ENCODE results near the gene DHPS.

DHPS gene

GRCh38 chr19:12672744-12673143 lies 8.9 kb downstream of the DHPS start:
- DNase-seq (ENCODE audit: low spot score), result no peak

- no peak for DNase-seq (ENCODE audit: low spot score)
These were observed 11.3 kb downstream of the DHPS start for GRCh38 chr19:12670159-12670928.

DNA sequence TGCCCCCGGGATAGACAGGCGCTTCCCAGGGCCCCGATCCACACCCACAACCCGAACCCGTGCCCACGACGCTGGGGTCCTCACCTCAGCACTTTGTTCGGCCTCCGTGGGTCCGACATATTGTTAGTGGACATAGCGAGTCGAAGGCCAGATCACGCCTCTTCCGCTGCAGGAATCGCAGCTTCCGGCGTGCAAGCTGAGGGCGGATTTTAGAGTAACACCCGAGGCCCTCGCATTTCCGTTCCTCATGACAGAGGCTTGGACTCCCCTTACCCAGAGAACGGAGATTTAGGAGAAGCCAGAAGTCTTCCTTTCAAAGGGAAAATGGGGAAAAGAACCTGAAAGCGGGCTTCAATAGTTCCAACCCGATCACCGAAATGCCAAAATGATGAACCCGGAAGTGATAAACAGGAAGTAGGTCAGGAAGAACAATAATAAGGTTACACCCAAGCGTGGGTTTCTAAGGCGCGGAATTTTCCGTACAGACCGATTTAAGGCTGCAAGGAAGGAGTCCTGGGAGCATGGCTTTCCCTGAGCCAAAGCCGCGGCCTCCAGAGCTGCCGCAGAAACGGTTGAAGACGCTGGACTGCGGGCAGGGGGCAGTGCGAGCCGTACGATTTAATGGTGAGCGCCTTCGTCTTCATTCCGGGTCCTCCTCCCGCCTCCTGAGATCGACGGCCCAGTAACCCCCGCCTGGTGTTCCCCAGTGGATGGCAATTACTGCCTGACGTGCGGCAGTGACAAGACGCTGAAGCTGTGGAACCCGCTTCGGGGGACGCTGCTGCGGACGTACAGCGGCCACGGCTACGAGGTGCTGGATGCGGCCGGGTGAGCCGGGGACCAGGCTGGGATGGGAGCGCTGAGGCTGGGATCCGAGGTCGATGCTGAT lies 12.2 kb downstream of the DHPS start:
- peak; percentile 89 for DNase-seq (ENCODE audit: low spot score)

DNA sequence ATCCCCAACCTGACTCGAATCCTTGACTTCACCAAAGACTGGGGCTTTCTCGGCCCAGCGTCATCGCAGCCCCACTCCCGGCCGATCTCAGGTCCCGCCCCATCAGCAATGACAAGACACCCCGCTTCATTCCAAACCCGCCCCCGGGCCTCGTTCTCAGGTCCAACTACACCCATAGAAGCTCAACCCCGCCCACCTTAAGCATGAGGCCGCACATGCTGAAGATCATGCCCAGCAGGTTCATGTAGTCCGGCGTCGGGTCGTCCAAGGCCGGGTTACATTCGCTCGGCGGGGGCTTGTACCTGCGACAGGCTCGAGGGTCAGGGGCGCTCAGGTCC lies 12.8 kb downstream of the DHPS start:
- DNase-seq (ENCODE audit: low spot score), result no peak

GRCh38 chr19:12668346-12668745 lies 13.3 kb downstream of the DHPS start:
- no peak for DNase-seq (ENCODE audit: low spot score)

DNA sequence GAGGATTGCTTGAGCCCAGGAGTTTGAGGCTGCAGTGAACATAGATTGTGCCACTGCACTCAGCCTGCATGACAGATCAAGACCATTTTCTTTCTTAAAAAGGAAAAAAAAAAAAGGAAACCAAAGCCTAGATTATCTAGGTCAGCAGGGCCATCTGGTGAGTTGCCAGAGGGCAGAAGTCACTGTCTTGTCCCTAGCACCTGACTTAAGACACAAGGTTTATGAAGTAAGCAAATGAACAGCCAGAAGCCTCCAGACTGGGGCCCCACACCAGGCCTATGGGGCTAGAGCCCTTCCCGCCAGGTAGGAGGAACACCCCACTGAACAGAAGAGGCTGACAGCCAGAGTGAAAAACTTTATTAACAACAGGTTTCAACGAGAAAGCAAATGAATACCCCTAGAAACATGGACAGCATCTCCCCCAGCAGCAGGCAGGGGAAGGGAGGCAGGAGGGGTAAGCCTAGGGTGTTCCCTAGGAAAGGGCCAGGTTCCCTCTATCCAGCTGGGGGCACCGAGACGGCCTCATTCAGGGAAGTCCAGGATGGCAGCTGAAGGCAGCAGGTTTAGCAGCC lies 13.9 kb downstream of the DHPS start:
- no peak for DNase-seq (ENCODE audit: low spot score)

- peak; percentile 87 for DNase-seq (ENCODE audit: low spot score)
These were observed 15.2 kb downstream of the DHPS start, which contains the start of the genes MAN2B1 and WDR83 for GRCh38 chr19:12666265-12667048. Gene MAN2B1 (minus strand): TSS chr19:12666742. CDS start chr19:12666701, 41 bp downstream. Gene WDR83 (plus strand): TSS chr19:12666807. CDS start chr19:12669791, 2,984 bp downstream.

DNA sequence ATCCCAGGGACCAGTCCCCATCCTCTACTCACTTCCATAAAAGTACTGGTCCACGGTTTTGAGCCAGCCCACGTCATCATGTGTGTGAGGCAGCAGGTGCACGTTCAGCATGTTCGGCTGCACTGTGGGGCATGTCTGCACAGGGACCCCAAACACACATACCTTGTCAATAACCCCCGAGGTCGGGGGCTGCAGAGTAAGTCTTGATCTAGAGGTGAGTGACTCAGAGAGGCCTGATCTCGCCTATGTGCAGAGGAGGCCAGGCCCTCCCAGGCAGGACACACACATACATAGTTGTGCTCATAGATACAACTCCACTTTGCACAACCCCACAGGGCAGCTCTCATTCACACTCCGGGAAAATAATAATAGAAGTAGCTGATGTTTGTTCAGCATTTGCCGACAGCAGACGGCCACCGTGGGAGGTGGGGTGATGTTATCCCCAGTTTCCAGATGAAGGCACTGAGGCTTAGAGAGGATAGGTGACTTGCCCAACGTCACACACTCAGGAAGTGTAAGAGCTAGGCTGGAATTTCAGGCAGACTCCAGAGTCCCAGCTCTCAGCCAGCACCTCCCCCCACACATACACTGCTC lies 15.9 kb downstream of the DHPS start:
- DNase-seq (ENCODE audit: low spot score), result no peak

DNA sequence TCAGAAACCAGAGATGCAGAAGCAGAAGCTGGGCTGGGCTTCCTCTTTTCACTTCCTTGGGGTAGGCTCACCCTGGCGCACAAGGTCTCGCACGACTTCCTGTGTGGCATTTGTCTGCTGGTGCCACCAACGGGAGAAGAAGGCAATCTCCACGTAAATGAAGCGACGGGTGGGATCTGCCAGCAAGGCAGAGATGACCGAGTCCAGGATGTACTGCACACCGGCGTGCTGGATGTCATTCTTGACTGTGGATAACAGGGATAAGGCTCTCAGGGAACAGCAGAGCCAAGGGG lies 16.5 kb downstream of the DHPS start:
- no peak for DNase-seq (ENCODE audit: low spot score)

DNA sequence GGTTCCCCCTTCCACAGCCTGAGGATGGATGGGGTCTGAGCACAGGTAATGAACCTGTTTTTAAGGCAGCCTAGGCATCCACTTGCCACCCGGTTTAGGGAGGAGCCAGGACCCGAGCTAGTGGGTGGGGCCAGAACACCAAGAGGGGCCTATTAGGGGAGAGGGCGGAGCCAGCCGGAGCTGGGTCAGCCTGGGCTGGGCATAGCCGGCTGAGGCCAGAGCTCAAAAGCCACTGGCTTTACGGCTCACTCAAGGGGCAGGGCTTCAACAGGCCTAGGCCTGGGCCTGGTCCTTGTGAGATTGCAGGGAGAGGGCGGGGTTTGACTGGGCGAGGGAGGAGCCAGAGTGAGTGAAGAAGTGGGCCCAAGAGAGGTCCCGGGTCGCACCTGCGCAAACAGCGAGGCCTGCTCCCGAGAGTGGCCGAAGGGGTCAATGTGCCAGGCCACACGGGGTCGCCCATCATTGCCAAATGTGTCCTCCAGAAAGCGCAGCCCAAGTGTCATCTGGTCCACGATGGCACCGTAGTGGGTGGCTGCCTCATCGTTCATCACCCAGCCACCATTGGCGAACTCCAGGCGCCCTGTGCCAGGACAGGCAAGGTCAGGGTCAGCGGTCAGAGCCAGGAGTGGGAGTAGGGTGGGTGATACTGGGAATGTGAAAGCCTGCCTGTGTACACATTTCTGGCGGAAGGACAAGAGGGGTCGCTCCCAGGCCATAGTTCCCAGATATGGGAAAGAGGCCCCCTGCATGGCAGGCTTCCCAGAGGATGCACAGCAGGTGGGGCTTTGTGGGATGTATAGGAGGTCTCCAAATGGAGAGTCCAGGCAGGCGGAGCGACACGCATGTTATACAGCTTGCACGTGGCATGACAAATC lies 17.0 kb downstream of the DHPS start:
- DNase-seq (ENCODE audit: low spot score), result no peak

DNA sequence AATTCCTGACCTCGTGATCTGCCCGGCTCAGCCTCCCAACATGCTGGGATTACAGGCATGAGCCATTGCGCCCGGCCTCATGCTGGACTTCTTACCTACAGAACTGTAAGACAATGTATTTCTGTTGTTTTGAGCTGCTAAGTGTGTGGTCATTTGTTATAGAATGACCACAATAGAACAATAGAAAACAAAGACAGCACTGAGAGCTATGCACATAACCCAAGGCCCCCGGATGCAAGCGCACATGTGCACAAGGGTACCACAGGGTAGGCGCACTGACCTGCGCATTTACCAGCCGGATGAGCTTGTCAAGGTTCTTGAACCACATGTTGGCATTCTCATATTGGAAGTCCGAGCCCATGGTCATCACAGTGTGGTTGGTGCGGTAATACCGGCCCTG lies 20.7 kb downstream of the DHPS start:
- no peak for DNase-seq (ENCODE audit: low spot score)

DNA sequence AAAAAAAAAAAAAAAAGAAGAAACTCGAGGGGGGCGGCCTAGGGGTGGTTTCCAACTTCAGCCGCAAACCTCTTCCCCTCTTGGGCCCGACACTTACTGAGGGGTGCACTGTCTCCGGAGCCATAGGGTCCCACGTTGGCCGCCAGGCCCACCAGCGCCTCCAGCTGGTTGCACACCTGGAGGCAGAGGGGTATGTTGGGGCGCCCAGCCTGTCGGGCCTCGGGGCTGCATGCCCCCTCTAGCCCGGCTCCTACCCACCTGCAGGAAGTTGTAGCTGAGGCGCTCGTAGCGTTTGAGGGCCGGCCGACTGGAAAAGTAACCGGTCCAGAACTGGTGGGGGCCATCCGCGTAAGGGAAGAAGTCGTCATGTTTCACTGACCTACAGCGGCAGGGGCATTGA lies 23.7 kb downstream of the DHPS start:
- DNase-seq (ENCODE audit: low spot score), result no peak

- no peak for DNase-seq (ENCODE audit: low spot score)
These were observed 24.6 kb downstream of the DHPS start for GRCh38 chr19:12656899-12657571.

DNA sequence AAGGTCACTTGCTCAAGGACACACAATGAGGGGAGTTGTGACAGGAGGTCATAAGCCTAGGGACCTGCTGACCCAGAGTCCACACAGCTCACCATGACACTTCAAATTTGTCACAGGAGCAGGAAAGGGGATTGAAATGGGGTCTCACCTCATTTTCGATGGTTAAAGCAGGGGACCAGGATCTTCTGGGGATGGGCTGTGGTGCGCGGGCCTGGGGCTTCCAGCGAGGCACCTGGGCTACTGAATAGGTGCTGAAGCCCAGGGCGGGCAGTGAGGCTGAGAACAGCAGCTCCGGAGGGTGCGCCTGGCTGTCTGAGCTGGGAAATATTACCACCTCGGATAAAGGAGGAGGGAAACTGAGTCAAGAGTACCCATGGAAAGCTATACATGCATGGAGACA lies 26.1 kb downstream of the DHPS start:
- no peak for DNase-seq (ENCODE audit: low spot score)

- no peak for DNase-seq (ENCODE audit: low spot score)
These were observed 29.5 kb downstream of the DHPS start for GRCh38 chr19:12652219-12652618.

DNA sequence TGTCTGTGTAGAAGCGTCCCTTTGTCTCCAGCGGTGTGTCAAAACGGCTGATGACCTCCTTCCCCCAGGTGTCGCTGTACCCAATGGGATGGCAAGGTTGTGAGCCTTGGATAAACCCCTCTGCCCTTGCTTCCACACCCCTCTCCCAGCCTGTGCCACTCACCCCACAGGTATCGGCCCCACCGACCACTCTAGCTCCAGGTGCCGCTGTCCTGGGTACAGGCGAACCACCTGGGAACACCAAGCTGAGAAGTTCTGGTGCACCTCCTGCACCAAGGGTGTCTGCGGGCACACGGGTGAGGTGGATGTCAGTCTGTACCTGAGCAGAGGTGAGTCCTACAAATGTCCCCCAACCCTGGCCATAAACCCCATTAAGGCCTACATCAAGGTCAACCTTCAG lies 31.7 kb downstream of the DHPS start:
- no peak for DNase-seq (ENCODE audit: low spot score)

GRCh38 chr19:12648088-12648487 lies 33.6 kb downstream of the DHPS start:
- no peak for DNase-seq (ENCODE audit: low spot score)

GRCh38 chr19:12647490-12648071 lies 34.1 kb downstream of the DHPS start:
- DNase-seq (ENCODE audit: low spot score), result no peak

- no peak for DNase-seq (ENCODE audit: low spot score)
These were observed 34.6 kb downstream of the DHPS start for GRCh38 chr19:12647047-12647446.

GRCh38 chr19:12646551-12646950 lies 35.1 kb downstream of the DHPS start:
- no peak for DNase-seq (ENCODE audit: low spot score)
